GM06990 (cell line): ENCODE results near the gene HINFP.
"Not testable (repeated sequence)": the region's sequence is repeated elsewhere in the genome, so short reads cannot be mapped to it uniquely, and the experiment has no call there.

ENCODE experiments used
- DNase-seq: peaks from one replicate; pipeline ENCODE4 v3.0.0-alpha.2; 2011; ENCODE audit not compliant: insufficient read length; ENCODE audit errors: extremely low read depth
- H3K27me3 ChIP-seq: replicated peaks from 2 replicates; pipeline ENCODE4 v1.6.0; 2011; ENCODE audit warnings: low read length; ENCODE audit not compliant: control insufficient read depth, insufficient read depth
- H3K36me3 ChIP-seq: 2 replicates; pipeline ENCODE4 v1.5.1; 2011; ENCODE audit warnings: low read length; ENCODE audit not compliant: control insufficient read depth, insufficient read depth
- H3K4me3 ChIP-seq: replicated peaks from 2 replicates; pipeline ENCODE4 v1.5.1; 2011; ENCODE audit warnings: low read depth, mild to moderate bottlenecking, control low read depth, low read length
- CTCF ChIP-seq: IDR thresholded peaks from 2 replicates; pipeline ENCODE4 v1.5.1; 2011; ENCODE audit warnings: low read length, control low read depth, mild to moderate bottlenecking, inconsistent platforms; ENCODE audit not compliant: insufficient read depth, poor library complexity, severe bottlenecking

Gene HINFP

GRCh38 chr11:119158467-119158866, 37.1 kb downstream of the HINFP start:
- Histone ChIP-seq H3K4me3 (no peak overlapping the region), H3K36me3 (no peaks in the 10 kb centered on the region), H3K27me3 (peaks cover 3% of the 10 kb centered on the region; the same call in 1 of the 2 replicates)
- DNase-seq: no peak
- TF ChIP-seq CTCF: no peak

- H3K36me3 ChIP-seq: no peaks in the 10 kb centered on the region
- DNase-seq: no peak
- H3K4me3 ChIP-seq: no peak overlapping the region
- TF ChIP-seq CTCF: no peak
- H3K27me3 ChIP-seq: no peaks in the 10 kb centered on the region; the same call in 1 of the 2 replicates
Measured at GRCh38 chr11:119160151-119160550, 38.8 kb downstream of the HINFP start.

GRCh38 chr11:119161871-119162270, 40.5 kb downstream of the HINFP start:
- TF ChIP-seq CTCF: no peak
- no peak for DNase-seq
- no peaks in the 10 kb centered on the region for H3K36me3 ChIP-seq
- no peaks in the 10 kb centered on the region; the same call in 1 of the 2 replicates for H3K27me3 ChIP-seq
- H3K4me3 ChIP-seq: no peak overlapping the region

- H3K27me3 ChIP-seq: no peaks in the 10 kb centered on the region; the same call in 1 of the 2 replicates
- H3K4me3 ChIP-seq: no peak overlapping the region
- no peaks in the 10 kb centered on the region for H3K36me3 ChIP-seq
- no peak for TF ChIP-seq CTCF
- no peak for DNase-seq
Measured at GRCh38 chr11:119166368-119167076, 45.1 kb downstream of the HINFP start.

- DNase-seq, H3K4me3 ChIP-seq, H3K36me3 ChIP-seq, H3K27me3 ChIP-seq: not testable (repeated sequence)
Measured at GRCh38 chr11:119167077-119167458, 45.7 kb downstream of the HINFP start.

GRCh38 chr11:119167933-119168332, 46.6 kb downstream of the HINFP start:
- Histone ChIP-seq H3K4me3 (no peak overlapping the region), H3K27me3 (no peaks in the 10 kb centered on the region), H3K36me3 (no peaks in the 10 kb centered on the region)
- no peak for TF ChIP-seq CTCF
- DNase-seq: no peak
